ENCODE data around the gene ALDH3B2.
A peak's percentile ranks its signal among the peaks of the same experiment; 100 is the strongest.
"Not testable (repeated sequence)": the region's sequence is repeated elsewhere in the genome, so short reads cannot be mapped to it uniquely, and the experiment has no call there.

The ALDH3B2 gene

DNA sequence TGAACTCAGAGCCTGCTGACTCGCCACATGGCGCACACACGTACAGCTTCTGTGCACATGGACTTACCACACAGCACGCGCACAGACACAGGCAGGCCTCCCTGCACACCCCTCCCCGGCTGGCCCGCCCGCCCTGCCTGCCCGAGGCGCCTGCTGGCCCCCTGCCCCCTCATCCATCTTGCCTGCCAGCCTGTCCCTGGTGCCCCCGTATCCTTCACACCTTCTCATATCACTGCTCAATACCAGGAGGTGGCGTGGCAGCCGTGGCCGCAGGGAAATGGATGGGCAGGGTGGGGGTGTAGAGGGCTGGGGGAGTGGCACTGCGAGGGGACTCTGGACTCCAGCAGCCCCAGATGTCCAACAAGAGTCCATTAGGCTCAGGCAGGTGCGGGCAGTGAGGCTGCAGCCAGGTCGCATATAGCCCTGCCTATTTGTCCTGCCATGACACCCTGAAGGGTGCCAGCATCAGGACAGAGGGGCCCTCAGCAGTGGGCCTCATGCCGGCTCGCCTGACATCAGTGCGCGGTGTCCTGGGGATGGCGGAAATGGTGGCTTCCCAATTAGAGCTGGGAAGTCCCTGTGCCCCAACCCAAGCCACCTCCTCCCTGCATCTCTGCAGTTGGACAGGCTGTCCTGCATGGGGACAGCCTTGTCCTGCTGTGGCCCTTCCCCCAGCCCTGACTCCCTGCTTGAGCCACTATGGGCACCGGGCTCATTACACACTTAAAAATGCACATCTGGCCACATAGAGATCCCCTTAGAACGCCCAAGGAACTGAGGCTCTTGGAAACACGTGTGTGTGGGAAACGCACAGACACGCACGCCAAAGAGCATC lies 32.9 kb downstream of the ALDH3B2 start:
- no peak for DNase-seq (ENCODE audit: low read depth)

DNA sequence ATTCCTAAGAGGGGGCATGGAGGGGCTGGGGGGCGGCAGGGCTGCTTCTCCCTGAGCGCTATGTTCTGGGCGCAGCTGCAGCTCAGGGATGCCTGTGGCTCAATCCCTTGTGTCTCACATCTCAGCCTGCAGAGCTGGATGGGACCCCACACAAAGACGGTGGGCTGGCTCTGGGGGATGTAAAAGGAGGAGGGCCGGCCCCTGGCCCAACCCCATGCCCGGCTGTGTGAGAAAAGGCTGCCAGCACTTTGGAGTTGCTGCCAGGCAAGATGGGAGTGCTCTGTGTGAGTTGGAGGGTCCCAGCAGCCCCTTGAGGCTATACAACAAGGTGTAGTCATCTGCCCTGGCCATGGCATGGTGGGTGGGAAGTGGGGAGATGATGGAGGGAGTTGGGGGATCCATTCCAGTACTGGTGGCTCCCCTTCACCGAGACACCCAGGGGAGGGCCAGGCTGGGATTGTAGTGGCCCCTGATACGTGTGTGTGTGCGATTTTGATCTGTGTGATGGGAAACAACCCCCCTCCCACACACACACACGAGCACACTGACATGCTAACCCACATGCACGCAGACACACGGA lies 33.6 kb downstream of the ALDH3B2 start:
- DNase-seq (ENCODE audit: low read depth) = no peak

DNA sequence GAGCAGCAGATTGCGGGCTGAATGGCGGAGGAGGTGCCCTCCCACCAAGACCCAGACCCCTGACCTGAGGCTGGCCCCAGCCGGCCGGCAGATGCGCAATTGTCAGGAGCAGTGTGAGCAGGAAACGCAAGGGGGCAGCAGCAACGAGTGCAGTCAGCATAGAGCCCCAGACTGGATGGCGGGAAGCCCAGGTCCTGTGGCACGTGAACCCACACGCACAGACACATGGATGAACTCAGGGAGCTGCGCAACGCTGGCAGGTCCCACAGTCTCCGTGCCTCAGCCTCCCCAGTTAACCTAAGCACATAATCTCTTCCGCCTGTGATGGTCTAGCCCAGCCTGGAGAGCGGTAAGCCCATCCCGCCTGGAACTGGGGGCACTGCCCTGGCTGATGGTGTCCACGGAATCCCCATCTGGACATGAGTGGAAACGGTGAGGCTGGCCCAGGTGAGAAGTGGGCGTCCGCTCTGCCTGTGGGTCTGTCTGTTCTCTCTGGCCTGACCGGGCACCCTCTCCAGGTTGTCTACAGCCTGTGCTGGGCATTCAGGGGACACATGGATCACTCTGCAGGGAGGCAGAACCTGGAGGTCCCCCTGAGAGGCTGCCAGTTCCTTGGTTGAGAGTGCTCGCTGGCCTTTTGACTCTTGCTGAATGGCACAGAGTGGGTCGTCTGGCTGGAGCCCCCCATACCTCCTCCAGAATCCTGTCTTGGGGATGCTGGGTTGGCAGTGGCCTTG lies 34.2 kb downstream of the ALDH3B2 start:
- DNase-seq (ENCODE audit: low read depth) = peak; percentile 28

DNA sequence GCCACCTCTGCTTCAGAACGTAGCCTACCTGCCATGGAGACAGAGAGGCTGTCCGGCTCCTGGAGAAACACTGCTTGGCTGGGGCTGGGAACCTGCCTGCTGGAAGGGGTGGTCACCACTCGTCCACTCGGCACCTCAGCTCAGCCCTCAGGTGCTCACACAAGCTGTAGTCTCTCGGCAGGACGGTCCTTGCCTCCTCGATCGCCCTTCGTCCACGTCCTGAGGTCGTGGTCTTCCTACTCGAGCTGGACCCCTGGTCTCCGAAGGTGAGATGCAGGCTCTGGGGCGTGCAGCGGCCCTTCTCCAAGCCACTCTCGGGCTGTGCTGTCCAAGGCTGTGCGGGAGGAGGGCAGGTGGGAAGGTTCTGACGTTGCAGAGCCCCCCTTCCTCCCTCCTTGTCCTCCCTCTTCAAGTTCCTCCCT lies 35.0 kb downstream of the ALDH3B2 start, which contains the start of gene TBX10:
Gene TBX10 (minus strand): TSS at position 326 of the 422 bp plus-strand sequence. CDS start 291 bp downstream, at position 35.
- DNase-seq (ENCODE audit: low read depth) = no peak

DNA sequence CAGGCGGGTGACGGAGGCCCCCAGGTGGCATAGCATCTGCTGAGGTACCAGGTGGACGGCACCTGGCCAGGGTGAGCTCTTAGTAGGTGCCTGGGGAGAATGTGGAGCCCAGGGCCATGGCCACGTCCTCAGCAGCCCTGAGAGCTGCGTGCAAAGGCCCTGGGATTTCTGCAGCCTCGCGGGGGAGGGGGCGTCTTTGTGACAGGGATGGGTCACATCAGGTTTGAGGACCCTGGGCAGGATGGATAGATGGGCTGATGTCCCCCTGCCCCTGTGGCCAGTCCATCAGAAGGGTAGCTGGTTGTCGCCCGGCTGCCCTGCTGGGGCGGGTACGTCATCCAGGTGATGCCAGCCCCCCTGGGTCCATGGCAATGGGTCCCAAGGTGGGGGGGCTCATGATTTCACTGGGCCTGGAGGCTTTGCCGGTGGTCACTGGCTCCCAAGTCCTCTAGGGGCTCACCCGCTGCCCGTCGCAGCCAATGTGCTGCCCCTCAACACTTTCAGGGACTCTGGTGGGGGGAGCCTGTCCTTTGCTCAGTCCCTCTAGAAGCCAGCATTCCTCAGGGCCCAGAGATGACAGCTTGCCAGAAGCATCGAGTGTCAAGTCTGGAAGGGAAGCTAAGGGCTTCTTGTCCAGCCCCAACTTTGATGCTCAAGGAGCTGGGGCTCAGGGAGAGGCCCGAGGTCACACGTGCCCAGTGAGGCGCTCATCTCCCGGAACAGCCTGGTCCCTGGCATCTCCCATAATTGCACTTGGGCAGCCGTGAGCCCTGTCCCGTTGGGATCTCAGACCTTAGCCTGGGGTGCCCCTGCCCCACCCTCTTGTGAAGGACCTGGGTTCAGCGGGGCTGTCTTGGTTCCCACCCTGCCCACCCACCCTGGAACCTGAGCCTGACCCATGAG lies 35.6 kb downstream of the ALDH3B2 start:
- DNase-seq (ENCODE audit: low read depth) = no peak

DNA sequence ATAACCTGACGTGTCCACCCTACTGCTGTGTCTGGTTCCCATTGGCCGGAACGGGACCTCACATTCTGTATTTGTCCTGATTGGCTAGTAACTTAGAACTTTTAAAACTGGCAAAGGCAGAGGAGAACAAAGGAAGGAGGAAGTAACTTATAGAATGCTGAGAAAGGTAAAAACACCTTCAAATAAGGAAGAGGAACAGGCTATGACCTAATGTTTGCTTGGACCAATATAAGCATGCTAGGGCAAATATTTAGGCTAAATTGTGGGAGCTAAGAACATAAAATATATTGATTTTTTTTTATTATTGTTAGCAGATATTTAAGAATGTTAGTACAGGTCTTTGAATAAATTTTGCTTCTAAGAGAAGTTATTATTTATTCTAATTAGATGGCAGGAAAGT lies 37.0 kb downstream of the ALDH3B2 start:
- not testable (repeated sequence) for DNase-seq (ENCODE audit: low read depth)

DNA sequence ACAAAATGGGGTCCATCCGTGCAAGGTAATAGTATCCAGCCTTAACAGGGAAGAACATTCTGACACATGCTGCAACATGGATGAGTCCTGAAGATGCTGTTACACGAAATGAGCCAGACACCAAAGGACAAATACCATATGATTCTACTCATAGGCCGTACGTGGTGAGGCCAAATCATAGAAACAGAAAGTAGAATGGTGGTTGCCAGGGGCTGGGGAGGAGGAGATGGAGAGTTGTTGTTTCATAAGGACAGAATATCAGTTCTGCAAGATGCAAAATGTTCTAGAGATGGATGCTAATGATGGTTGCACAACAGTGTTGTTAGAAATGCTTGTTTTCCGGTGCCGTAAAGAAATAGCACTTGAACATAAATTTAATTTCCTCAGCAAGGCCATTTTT lies 37.5 kb downstream of the ALDH3B2 start:
- DNase-seq (ENCODE audit: low read depth) = no peak

DNA sequence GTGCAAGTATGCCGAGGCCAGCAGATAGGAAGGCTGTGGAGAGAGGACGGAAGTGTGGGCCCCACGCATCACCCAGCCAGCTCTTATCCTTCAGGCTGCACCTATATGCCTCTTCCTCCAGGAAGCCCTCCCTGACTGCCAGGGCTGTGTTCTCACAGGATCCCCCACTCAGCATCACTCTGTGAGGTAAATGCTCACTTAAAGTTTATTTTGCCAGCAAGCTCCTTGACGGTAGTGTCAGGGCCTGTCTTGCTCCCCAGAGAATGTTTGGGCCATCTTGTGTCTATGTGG lies 39.2 kb downstream of the ALDH3B2 start:
- no peak for DNase-seq (ENCODE audit: low read depth)

DNA sequence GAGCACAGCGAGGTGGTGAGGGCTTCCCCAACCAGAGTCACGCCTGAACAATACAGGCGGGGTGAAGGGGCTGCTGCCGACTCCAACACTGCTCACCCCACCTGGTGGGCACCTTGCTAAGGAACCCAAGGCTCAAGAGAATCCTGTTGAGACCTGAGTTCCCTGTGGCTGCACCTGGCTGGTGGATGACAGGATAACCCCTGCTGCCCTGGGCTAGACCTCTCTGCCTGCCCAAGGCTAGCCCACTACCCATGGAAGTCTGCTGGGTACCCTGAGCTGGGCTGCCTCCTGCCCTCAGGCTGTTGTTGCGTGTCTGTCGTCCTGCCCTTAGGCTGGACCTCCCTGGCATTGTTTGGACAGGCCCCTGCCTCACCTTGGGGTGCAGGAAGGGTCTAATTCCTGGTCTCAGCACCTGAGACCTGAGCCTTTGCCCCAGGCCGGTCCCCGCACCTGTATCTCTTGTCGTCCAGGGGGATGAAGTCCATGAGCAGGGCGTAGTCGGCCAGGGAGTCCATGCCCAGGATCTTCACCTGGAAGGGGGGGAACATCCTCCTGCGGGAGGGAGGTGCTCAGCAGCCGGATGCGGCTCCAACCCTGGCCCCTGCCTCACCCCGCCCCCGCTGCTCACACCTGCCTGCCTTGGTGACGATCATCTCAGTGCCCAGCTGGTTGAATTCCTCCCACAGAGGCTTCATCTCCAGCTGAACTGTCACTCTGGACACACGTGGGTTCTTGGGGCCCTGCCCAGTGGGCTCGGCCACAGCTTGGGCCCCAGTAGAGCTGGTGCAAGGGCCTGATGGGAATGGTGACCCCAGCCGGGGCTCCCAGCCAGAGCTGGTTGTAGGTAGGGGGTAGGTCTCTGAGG lies 39.8 kb downstream of the ALDH3B2 start:
- no peak for DNase-seq (ENCODE audit: low read depth)

DNA sequence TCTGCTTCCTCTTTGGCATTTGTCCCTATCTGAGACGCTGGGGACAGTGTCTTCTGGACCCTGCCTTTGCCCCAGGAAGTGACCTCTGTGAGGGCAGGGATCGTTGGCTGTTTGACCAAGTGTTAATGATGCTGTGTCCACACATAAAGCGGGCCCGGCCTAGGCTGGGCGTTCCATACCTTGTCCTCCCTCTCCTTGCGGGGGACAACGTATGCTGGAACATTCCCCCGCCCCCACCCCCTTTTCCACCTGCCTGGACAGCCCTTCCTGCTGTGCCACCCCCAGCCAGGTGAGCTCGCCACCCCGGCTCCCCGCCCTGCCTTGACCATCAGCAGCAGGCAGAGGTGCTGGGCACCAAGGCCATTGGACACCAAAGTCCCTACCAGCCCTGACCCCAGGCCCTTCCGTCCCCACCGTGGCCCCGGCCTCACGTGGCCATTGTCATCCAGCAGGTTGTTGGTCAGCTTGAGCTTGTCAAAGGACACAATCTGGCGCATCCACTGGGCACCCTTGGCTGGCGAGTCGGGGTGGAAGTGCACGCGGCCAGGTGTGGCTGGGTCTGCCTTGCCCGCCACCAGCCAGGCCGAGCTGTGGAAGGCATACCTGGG lies 40.6 kb downstream of the ALDH3B2 start:
- no peak for DNase-seq (ENCODE audit: low read depth)

DNA sequence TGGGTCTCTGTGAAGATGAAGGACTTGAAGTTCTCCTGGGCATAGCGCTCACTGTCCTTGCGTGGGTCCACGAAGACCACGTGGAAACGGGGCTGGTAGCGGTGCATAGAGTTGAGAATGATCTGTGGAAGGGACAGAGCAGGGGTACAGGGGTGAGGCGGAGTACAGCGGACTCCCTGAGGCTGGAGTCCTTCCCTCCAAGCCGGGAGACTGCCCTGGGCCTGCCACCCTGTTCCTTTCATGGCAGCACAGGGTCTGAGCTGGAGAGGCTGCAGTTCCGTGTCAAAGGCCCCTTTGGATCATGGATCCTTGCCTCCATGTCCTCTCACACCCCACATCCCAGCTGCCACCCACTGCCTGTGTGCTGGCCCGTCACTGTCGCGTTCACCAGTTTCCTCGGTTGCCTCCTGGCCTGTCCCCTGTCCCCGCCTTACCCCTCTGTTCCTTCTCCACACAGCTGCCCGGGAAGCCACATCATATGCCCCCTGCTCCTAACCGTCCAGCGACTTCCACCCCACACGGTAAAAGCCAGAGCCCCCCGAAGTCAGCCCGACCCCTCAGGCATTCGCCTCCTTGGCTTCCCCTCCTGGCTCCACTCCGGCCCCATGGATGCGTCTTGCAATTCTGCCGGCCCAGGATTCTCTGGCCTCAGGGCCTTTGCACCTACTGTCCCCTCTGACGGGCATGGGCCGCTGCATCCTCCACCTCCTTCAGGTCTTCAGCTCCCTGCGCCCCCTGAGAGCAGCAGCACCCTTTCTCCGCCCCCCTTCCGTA lies 41.3 kb downstream of the ALDH3B2 start:
- DNase-seq (ENCODE audit: low read depth) = no peak

DNA sequence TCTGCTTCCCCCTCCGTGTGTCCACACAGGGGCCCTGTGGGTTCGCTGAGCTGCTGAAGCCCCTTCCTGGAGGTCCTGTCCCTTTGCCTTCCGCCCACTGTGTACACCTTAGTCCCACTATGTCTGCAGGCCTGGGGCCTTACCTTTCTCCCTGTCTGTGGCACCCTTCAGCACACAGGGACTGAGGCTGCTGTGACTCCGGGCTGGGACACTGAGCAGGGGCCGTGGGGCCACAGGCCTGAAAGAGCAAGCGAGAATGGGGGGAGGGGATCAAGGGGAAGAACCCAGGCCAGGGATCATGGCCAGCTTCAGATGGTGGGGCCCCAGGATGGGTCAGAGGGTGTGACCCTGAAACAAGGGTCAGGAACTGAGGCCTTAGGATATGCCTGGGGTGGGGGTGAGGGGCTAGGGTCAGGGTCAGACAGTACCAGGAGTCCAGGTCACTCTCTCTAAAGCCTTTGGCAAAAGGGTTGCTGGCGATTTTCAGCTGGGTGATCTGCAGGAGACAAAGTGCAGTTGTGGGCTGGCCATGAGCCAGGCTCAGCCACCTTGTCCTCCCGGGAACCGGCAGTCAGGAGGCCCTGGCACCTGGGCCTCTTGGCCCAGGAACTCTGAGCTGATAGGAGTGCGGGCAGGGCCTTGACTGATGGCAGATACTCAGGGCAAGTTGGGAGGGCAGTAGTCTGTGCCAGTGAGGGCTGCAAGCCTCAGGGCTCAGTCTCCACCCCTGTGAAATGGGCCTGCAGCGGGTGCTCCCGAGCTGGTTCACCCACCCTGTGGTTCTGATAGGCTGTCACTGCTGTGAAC lies 42.0 kb downstream of the ALDH3B2 start:
- no peak for DNase-seq (ENCODE audit: low read depth)

DNA sequence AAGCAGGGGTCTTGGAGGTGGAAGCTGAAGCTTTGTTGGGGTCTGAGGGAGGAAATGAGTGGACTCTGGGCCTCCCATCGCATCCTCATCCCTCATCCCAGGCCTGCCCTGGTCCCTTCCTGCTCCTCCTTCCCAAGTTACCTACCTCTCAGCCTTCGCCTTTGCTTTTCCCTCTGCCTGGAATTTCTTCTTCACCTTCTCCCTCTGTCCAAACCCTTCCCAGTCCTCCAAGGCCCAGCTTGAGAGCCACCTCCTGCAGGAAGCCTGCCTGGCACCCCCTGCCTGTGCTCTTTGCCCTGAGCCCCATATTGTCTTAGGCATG lies 42.6 kb downstream of the ALDH3B2 start:
- DNase-seq (ENCODE audit: low read depth) = no peak

DNA sequence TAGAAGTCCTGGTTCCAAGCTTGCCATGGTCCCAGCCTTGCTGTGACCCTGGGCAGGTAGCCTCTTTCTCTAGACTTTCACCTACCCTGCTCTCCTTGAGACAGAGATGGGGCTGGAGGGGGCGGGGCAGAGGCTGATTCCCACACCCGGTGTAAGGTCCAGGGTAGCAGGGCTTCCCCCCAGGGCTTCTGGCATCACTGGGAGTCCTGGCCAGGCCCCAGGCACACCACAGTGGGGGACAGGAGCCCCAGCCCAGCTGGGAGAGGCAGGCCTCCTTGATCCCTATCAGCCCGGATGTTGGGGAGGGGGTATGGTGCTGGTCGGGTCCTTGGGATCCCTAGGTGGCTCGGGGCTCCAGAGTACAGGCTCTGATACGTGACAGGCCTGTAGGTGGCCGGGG lies 43.0 kb downstream of the ALDH3B2 start:
- DNase-seq (ENCODE audit: low read depth) = no peak

DNA sequence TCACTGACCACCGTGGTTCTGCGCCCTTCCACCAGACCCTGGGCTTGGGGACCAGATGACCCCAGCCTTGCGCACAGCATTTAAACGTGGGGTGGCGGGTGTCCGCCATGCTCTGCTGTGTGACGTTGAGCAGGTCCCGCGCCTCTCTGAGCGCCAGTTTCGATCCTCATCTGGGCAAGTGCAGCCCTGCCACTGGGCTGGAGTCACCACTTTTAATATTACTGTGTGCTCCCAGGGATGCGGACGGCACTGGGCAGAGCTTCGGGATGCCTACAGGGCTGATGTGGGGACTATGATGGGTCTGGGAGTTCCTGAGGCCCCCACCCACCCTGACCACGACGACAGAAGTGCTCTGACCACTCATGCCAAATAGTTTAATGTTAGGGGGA lies 43.5 kb downstream of the ALDH3B2 start:
- DNase-seq (ENCODE audit: low read depth) = no peak

DNA sequence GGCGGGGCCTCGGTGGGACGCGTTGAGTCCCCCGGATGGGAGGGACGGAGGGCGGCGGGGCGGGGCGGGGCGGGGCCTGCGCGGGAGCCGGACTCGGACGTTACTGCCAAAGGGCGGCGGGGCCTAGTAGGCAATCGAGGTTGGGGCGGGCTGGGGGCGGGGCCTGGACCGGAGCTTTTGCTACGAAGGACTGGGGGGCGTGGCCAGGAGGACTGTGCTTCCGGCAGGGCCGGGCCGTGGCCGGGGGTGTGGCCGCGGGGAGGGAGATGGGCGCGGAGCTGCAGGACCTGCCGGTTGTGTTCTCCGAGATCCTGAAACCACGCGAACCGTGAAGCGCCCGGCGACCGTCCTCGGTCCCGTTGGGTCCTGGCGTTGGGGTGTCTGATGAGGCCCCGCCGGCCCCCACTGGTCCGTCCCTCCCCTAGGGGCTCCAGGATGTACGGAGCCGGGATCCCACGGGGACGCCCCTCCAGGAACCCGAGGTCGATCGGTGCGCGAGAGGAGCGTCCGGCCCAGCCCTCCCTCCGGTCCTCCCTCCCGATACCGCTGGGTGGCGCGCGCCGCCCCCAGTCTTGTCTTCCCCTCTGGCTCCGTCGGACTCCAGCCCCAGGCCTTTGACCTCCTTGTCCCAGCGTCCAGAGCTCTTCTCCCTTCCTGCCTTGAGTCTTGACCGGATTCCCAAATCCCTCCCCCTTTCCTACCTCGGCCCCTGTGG lies 44.0 kb downstream of the ALDH3B2 start:
- peak; percentile 93 for DNase-seq (ENCODE audit: low read depth)

DNA sequence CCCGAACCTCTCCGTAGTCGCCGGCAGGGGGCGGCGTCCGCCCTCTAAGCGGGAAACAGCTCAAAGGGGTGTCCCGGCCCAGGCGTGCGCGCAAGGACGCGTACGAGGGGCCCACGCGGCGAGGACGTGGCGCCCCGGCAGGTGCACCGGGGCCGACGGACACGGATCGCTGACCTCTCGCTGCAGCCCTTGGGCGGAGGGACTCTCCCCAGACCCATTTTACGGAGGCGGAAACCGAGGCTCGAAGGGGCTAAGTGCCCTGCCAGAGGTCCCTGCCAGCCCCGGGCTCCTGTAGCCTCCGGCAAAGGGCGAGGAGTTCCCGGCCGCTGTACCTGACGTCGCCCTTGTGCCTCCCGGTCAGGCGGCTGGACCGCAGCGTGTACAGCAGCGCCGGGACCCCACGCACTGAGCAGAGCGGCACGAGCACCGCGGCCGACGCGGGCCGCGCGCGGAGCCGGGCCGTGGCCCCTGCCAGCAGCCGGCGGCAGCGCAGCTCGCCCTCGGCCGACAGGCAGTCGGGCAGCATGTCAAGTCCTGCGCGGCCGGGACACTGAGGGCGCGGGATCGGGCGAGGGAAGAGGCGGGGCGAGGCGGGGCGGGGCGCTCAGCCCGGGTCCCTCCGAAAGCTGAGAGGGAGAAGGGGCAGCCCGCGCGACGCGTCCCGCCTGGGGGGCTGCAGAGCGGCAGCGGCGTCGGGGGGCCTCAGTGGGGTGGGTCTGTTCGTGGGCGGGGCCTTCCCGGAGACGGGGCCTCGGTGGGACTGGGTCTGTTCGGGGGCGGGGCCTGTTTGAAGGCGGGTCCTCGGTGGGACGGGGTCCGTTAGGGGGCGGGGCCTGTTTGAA lies 44.8 kb downstream of the ALDH3B2 start, which contains the start of gene NUDT8:
Gene NUDT8 (minus strand): TSS at position 552 of the 842 bp plus-strand sequence. CDS start 26 bp downstream, at position 526.
- peak; percentile 46 for DNase-seq (ENCODE audit: low read depth)

Measured in GM04504 (cell line).